Naive B cell (primary cell): Measurements from ENCODE around the gene VIT. TPM values are rescaled to one million over a fixed set of nuclear protein-coding genes. Genes with fewer than 3 reads are reported as not detected.

ENCODE experiments used
- ATAC-seq, 2 donors: fragments of 150-1000 bp; cut with Tn5 transposase; 2 replicates each; pipeline ENCODE4 v1.10.0; 2021; ENCODE audit warnings: low read depth in 2 of 2, mild to moderate bottlenecking in 2 of 2, moderate library complexity in 2 of 2
- DNase-seq: peaks from one replicate; pipeline ENCODE4 v3.0.0; 2022
- H3K27ac Mint-ChIP-seq, 6 donors: one replicate each; pipeline ENCODE4 v1.8.0; 2020 to 2022; ENCODE audit warnings: mild to moderate bottlenecking in 6 of 6, mixed read lengths in 6 of 6, moderate library complexity in 5 of 6, inconsistent platforms in 2 of 6
- H3K27me3 Mint-ChIP-seq, 3 donors: one replicate each; pipeline ENCODE4 v1.8.0; 2021 to 2022; ENCODE audit warnings: mixed read lengths in 3 of 3, mild to moderate bottlenecking in 1 of 3
- H3K36me3 Mint-ChIP-seq, 2 donors: one replicate each; pipeline ENCODE4 v1.8.0; 2020 to 2022; ENCODE audit warnings: mixed read lengths in 2 of 2, inconsistent platforms in 1 of 2, mild to moderate bottlenecking in 1 of 2
- H3K4me1 Mint-ChIP-seq, 3 donors: one replicate each; pipeline ENCODE4 v1.8.0; 2020 to 2022; ENCODE audit warnings: mixed read lengths in 3 of 3, inconsistent platforms in 1 of 3, mild to moderate bottlenecking in 1 of 3, moderate library complexity in 1 of 3
- H3K4me3 Mint-ChIP-seq, 8 donors: one replicate each; pipeline ENCODE4 v1.8.0; 2020 to 2022; ENCODE audit warnings: mild to moderate bottlenecking in 8 of 8, mixed read lengths in 8 of 8, moderate library complexity in 8 of 8, inconsistent platforms in 2 of 8
- H3K9me3 Mint-ChIP-seq, 7 donors: one replicate each; pipeline ENCODE4 v1.8.0; 2020 to 2022; ENCODE audit warnings: mixed read lengths in 7 of 7, mild to moderate bottlenecking in 5 of 7, inconsistent platforms in 2 of 7, moderate library complexity in 1 of 7
- polyA plus RNA-seq, 6 donors: library from polyadenylated mRNA; unstranded; fragments of 300-500 nt; fragmentation: Illumina TruSeq; gene quantifications; one replicate each; pipeline ENCODE4 v1.2.3, GENCODE V29; 2021; ENCODE audit warnings: low read depth in 6 of 6

The VIT gene
- polyA plus RNA-seq, 6 donors from 2014 or later, result not detected

DNA sequence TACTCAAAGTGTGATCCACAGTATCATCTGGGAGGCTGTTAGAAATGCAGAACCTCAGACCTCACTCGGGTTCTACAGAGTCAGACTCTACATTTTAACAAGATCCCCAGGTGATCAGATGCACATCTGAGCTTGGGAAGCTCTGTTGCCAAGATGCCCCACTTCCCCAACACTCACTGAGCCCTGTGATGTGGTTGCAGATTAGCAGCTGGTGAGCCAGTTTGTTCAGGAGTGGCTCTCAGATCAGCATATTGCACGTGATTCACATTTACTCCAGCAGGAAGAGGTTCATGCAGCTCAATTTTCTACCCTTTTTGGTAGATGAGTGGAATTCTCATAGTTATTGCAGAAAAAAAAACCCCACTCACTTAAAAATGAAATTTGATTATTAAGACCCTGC, 96.4 kb downstream of the VIT start:
- Mint-ChIP-seq H3K27ac (peak overlapping the region in 1 of 6 donors; percentile 39), H3K4me1 (peaks cover 8 to 10% (median 10%) of the 10 kb centered on the region in 3 donors)

DNA sequence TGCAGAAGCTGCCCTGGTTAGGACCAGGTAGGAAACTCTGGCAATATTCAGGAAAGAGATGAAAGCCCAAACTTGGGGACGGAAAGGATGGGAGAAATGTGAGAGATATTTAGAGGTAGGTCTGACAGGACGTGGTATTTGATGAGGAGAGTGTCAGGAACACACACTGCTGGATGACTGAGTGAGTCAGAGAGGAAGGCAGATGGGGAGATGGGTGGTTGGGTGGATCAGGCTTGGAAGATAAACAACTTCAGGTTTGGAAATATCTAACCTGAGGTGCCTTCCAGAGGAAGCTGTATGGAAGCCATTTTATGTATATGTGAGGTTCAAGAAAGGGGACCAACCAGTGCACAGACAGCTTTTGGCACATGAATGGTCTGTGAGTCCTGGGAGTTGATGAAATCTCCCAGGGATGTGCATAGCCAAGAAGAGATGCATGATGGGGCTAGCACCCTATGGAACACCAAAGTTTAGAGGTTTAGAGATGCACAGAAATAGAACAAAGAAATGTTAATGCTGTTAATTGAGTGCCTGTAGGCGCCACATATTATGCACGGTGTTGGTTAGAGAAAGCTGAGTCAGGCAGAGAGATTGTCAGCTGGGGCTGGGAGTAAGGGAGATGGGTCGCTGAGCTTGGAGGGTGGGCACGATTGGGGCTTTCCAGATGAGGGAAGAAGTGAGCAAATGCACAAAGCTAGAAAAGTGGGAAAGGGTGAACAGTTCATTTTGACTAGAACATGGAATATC, 101.0 kb downstream of the VIT start:
- ATAC-seq, result no peak
- Mint-ChIP-seq H3K4me1 (no peaks in the 10 kb centered on the region), H3K27ac (no peak overlapping the region), H3K4me3 (no peak overlapping the region), H3K27me3 (peaks cover 20 to 32% (median 21%) of the 10 kb centered on the region in 3 donors), H3K9me3 (no peaks in the 10 kb centered on the region), H3K36me3 (no peaks in the 10 kb centered on the region)
- DNase-seq, result no peak

More for the DNA sequence above, 96.4 kb downstream of the VIT start:
- DNase-seq (no peak), ATAC-seq (no peak)
- Mint-ChIP-seq H3K4me3 (no peak overlapping the region), H3K27me3 (peaks cover 10 to 15% (median 11%) of the 10 kb centered on the region in 3 donors), H3K9me3 (no peaks in the 10 kb centered on the region), H3K36me3 (no peaks in the 10 kb centered on the region)

DNA sequence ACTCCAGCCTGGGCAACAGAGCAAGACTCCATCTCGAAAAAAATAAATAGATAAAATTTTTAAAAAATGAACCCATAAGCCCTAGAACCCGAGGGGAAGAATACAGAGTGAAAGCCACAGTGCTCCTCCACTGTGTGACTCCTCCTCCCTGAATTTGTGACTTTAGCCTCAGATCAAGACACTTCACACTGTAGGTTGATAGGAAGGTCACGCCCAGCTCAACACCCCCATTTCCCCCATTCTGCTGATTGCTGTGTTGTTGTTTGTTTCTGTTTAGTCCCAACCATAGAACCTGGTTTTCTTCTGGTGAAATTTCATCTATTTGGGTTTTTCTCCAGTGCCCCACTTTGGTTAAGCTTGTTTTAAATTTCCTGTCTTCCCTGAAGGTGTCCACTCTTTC, 102.2 kb downstream of the VIT start:
- H3K4me3 Mint-ChIP-seq, result no peak overlapping the region
- DNase-seq (no peak), ATAC-seq (no peak)
- H3K4me1 Mint-ChIP-seq, result no peaks in the 10 kb centered on the region
- H3K9me3 Mint-ChIP-seq, result no peaks in the 10 kb centered on the region
- peaks cover 20 to 32% (median 21%) of the 10 kb centered on the region in 3 donors for H3K27me3 Mint-ChIP-seq
- no peak overlapping the region for H3K27ac Mint-ChIP-seq
- H3K36me3 Mint-ChIP-seq, result no peaks in the 10 kb centered on the region

DNA sequence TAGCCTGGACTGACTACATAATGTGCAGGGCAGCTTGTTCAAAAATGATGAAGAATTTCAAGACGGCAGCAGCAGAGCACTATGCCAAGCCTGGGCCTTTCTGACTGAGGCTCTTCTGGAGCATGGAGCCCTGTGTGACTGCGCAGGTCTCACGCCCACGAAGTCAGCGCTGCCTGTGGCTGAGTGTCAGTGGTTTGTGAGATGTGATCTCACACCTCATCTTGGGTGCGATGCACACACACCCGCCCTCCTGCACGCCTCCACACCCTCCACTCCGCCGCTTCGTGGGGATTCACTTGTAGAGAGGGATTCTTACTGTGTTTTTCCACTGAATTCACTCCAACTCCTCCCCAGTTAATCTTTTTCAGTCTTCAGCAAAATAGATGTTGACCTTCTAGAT, 103.9 kb downstream of the VIT start:
- no peaks in the 10 kb centered on the region for H3K4me1 Mint-ChIP-seq
- no peaks in the 10 kb centered on the region for H3K9me3 Mint-ChIP-seq
- no peak for DNase-seq
- no peaks in the 10 kb centered on the region for H3K36me3 Mint-ChIP-seq
- H3K27me3 Mint-ChIP-seq, result peaks cover 20 to 32% (median 21%) of the 10 kb centered on the region in 3 donors
- ATAC-seq, result no peak
- no peak overlapping the region for H3K4me3 Mint-ChIP-seq
- H3K27ac Mint-ChIP-seq, result no peak overlapping the region

DNA sequence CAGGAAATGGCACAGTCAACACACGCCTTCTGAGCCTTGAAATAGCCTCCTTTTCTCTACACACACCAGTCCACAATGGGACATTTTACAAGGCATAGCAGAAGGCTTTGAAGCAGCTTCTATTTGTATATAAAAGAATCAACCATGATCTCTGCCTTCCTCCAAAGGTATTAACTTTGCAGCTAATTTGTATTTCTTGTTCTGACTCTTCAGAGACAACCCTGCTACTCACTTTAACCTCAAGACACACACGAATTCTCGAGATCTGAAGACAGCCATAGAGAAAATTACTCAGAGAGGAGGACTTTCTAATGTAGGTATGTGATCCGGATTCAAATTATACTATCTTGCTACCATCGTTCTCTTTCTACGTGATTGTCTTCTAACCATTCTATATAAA, 104.6 kb downstream of the VIT start:
- Mint-ChIP-seq H3K27ac (no peak overlapping the region), H3K4me3 (no peak overlapping the region), H3K4me1 (no peaks in the 10 kb centered on the region), H3K36me3 (no peaks in the 10 kb centered on the region), H3K9me3 (no peaks in the 10 kb centered on the region), H3K27me3 (peaks cover 20 to 25% (median 21%) of the 10 kb centered on the region in 3 donors)
- DNase-seq (no peak), ATAC-seq (no peak)

DNA sequence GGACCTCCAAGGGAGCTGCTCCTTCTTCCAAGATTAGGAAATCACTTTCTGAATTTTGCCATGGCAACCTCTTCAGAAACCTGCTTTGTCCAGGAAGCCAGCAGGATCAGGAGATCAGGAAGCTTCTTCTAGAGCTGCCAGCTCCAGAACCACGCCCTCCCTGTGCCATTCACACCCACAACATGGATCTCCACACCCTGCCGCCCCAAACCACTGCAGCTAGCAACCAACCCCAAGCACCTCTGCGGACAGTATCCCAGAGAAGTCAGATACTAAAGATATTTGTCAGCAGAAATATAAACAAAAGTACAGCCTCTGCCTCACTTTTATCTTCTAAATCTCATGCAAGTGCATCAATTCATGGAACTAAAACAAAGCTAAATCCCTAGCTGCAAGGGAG, 106.4 kb downstream of the VIT start:
- no peak overlapping the region for H3K4me3 Mint-ChIP-seq
- H3K4me1 Mint-ChIP-seq, result no peaks in the 10 kb centered on the region
- H3K27me3 Mint-ChIP-seq, result peaks cover 11 to 20% (median 17%) of the 10 kb centered on the region in 3 donors
- H3K27ac Mint-ChIP-seq, result no peak overlapping the region
- DNase-seq (no peak), ATAC-seq (no peak)
- H3K9me3 Mint-ChIP-seq, result no peaks in the 10 kb centered on the region
- H3K36me3 Mint-ChIP-seq, result no peaks in the 10 kb centered on the region

- H3K27me3 Mint-ChIP-seq, result peaks cover 6 to 10% (median 6%) of the 10 kb centered on the region in 3 donors
- no peaks in the 10 kb centered on the region for H3K36me3 Mint-ChIP-seq
- ATAC-seq (no peak), DNase-seq (no peak)
- no peaks in the 10 kb centered on the region for H3K9me3 Mint-ChIP-seq
- H3K4me1 Mint-ChIP-seq, result no peaks in the 10 kb centered on the region
- no peak overlapping the region for H3K4me3 Mint-ChIP-seq
- no peak overlapping the region for H3K27ac Mint-ChIP-seq
Measured at GRCh38 chr2:36805635-36806224, 109.2 kb downstream of the VIT start.

- H3K27ac Mint-ChIP-seq, result no peak overlapping the region
- no peaks in the 10 kb centered on the region for H3K36me3 Mint-ChIP-seq
- peak overlapping the region in 1 of 8 donors; percentile 18 for H3K4me3 Mint-ChIP-seq
- no peak for DNase-seq
- no peaks in the 10 kb centered on the region for H3K4me1 Mint-ChIP-seq
- H3K27me3 Mint-ChIP-seq, result peaks cover 0 to 10% (median under 1%) of the 10 kb centered on the region in 3 donors
- no peaks in the 10 kb centered on the region for H3K9me3 Mint-ChIP-seq
- ATAC-seq, result no peak
Measured at GRCh38 chr2:36807223-36807886, 110.8 kb downstream of the VIT start.

DNA sequence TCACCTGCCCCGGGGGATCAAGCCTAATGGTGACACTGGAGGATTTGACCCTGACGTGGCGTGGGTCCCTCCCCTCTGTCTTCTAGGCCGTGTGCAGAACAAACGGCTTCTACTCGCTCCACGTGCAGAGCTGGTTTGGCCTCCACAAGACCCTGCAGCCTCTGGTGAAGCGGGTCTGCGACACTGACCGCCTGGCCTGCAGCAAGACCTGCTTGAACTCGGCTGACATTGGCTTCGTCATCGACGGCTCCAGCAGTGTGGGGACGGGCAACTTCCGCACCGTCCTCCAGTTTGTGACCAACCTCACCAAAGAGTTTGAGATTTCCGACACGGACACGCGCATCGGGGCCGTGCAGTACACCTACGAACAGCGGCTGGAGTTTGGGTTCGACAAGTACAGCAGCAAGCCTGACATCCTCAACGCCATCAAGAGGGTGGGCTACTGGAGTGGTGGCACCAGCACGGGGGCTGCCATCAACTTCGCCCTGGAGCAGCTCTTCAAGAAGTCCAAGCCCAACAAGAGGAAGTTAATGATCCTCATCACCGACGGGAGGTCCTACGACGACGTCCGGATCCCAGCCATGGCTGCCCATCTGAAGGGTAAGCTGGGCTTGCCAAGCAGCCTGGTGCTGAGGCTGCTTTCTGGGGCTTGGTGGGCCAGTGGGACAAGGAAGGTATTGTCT, 112.0 kb downstream of the VIT start:
- Mint-ChIP-seq H3K27me3 (peaks cover 0 to 10% (median 4%) of the 10 kb centered on the region in 3 donors), H3K9me3 (no peaks in the 10 kb centered on the region), H3K4me3 (no peak overlapping the region), H3K4me1 (no peaks in the 10 kb centered on the region), H3K36me3 (no peaks in the 10 kb centered on the region), H3K27ac (no peak overlapping the region)
- DNase-seq (no peak), ATAC-seq (no peak)

- no peaks in the 10 kb centered on the region for H3K36me3 Mint-ChIP-seq
- ATAC-seq (no peak), DNase-seq (no peak)
- no peaks in the 10 kb centered on the region for H3K9me3 Mint-ChIP-seq
- H3K27me3 Mint-ChIP-seq, result peaks cover 0 to 10% (median 4%) of the 10 kb centered on the region in 3 donors
- H3K4me3 Mint-ChIP-seq, result no peak overlapping the region
- no peaks in the 10 kb centered on the region for H3K4me1 Mint-ChIP-seq
- no peak overlapping the region for H3K27ac Mint-ChIP-seq
Measured at GRCh38 chr2:36809069-36809445, 112.5 kb downstream of the VIT start.

DNA sequence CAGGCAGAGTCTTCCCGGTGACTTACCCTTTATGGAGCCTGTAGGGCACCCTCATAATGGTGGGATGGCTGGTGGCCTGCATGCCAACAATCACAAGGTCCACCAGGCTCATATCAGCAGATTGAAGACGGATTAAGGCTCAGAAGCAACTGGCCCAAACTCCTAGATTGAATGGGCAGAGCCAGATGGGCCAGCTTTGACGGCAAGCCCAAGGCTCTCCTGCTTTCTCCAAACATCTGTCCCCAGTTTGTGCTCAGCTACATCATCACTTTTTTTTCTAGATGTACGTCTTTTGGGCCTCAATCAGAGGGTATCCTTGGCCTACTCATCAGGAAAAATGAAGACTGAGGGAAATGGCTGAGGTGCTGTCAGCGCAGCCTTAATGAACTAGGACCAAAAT, 114.6 kb downstream of the VIT start:
- ATAC-seq, result no peak
- H3K9me3 Mint-ChIP-seq, result no peaks in the 10 kb centered on the region

GRCh38 chr2:36812196-36812595, 115.7 kb downstream of the VIT start:
- Mint-ChIP-seq H3K27ac (no peak overlapping the region), H3K4me3 (no peak overlapping the region), H3K9me3 (no peaks in the 10 kb centered on the region), H3K4me1 (no peaks in the 10 kb centered on the region), H3K27me3 (peaks cover 0 to 4% (median 4%) of the 10 kb centered on the region in 3 donors), H3K36me3 (no peaks in the 10 kb centered on the region)
- no peak for ATAC-seq
- no peak for DNase-seq

More for the DNA sequence above, 114.6 kb downstream of the VIT start:
- H3K4me1 Mint-ChIP-seq, result no peaks in the 10 kb centered on the region
- H3K27ac Mint-ChIP-seq, result no peak overlapping the region
- H3K4me3 Mint-ChIP-seq, result no peak overlapping the region
- H3K36me3 Mint-ChIP-seq, result no peaks in the 10 kb centered on the region
- DNase-seq, result no peak
- H3K27me3 Mint-ChIP-seq, result peaks cover 0 to 10% (median 4%) of the 10 kb centered on the region in 3 donors

GRCh38 chr2:36818542-36818941, 122.0 kb downstream of the VIT start:
- no peaks in the 10 kb centered on the region for H3K36me3 Mint-ChIP-seq

More at GRCh38 chr2:36818542-36818941, 122.0 kb downstream of the VIT start:
- Mint-ChIP-seq H3K27ac (no peak overlapping the region), H3K4me1 (no peaks in the 10 kb centered on the region), H3K27me3 (no peaks in the 10 kb centered on the region), H3K9me3 (no peaks in the 10 kb centered on the region), H3K4me3 (no peak overlapping the region)
- ATAC-seq (no peak), DNase-seq (no peak)
